ENCODE results near the gene SLC34A3.
"Not testable (repeated sequence)": the region's sequence is repeated elsewhere in the genome, so short reads cannot be mapped to it uniquely, and the experiment has no call there.

The SLC34A3 gene

DNA sequence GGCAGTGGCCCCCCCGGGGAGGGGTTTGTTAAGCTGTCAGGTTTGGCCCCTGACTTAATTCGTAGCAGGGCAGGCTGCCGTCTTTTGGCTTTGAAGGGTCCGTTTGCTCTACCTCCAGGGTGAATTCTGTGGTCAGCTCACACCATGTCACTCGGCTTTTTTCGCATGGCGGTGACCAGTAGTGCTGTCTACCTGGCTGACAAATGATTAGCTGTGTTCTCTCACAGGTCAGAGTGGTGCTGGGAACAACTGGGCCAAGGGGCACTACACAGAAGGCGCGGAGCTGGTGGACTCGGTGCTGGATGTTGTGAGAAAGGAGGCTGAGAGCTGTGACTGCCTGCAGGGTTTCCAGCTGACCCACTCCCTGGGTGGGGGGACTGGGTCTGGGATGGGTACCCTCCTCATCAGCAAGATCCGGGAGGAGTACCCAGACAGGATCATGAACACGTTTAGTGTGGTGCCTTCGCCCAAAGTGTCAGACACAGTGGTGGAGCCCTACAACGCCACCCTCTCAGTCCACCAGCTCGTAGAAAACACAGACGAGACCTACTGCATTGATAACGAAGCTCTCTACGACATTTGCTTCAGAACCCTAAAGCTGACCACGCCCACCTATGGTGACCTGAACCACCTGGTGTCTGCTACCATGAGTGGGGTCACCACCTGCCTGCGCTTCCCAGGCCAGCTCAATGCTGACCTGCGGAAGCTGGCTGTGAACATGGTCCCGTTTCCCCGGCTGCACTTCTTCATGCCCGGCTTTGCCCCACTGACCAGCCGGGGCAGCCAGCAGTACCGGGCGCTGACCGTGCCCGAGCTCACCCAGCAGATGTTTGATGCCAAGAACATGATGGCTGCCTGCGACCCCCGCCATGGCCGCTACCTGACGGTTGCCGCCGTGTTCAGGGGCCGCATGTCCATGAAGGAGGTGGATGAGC, 11.8 kb downstream of the SLC34A3 start:
- Mint-ChIP-seq H3K4me1 (ENCODE audit: low read depth) (peaks cover 43% of the 10 kb centered on the region), H3K27ac (peak overlapping the region; percentile 90), H3K27me3 (no peaks in the 10 kb centered on the region), H3K9me3 (no peaks in the 10 kb centered on the region), H3K36me3 (ENCODE audit: low read depth) (peaks cover 39% of the 10 kb centered on the region), H3K4me3 (peak overlapping the region; percentile 78)
- intact Hi-C loops (cut with micrococcal nuclease) = no loop called here

GRCh38 chr9:137243266-137243625, 12.5 kb downstream of the SLC34A3 start:
- H3K9me3 Mint-ChIP-seq; H3K27ac Mint-ChIP-seq; intact Hi-C loops (cut with micrococcal nuclease); H3K27me3 Mint-ChIP-seq; H3K4me3 Mint-ChIP-seq: not testable (repeated sequence)
- Mint-ChIP-seq H3K36me3 (ENCODE audit: low read depth) (peaks cover 39% of the 10 kb centered on the region), H3K4me1 (ENCODE audit: low read depth) (peaks cover 37% of the 10 kb centered on the region)

DNA sequence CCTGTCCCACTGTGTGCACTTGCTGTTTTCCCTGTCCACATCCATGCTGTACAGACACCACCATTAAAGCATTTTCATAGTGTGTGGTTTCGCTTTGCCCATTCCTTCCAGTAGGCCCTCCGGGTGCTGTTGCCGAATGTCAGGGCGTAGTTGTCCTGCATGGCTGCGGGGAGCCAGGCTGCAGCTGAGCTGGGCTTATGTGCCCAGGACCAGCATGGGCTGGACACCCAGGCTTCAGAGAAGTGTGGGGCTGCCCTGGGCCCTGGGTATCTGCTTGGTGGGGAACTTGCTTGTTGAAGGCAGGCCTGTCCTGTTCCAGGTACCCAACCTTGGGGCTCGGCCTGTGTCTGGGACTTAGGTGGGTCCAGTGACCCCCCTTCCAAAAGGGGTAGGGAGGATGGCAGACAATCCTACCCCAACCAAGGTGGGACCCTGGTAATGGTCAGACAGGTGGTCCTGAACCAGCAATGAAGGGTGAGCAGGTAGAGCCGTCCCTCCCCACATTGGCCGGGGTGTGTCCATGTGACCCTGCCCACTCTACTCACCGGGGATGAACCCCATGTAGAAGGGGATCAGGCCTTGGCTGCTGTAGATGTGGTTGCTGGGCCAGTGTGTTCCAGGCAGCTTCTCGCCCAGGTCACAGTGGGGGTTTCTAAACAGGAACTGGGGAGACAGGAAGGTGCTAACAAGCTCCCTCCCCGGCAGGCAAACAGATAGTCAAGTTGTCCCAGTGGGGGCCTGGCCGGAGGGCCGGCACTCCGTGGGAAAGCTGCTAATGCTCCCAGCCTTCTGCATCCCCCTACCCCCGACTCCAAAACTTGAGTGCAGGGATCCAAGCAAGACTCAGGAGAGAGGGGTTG, 13.2 kb downstream of the SLC34A3 start:
- no peaks in the 10 kb centered on the region for H3K9me3 Mint-ChIP-seq
- peak overlapping the region; percentile 24 for H3K4me3 Mint-ChIP-seq
- H3K27me3 Mint-ChIP-seq = no peaks in the 10 kb centered on the region
- intact Hi-C loops (cut with micrococcal nuclease) = no loop called here
- H3K4me1 Mint-ChIP-seq (ENCODE audit: low read depth) = peaks cover 31% of the 10 kb centered on the region
- peak overlapping the region; percentile 9 for H3K27ac Mint-ChIP-seq
- H3K36me3 Mint-ChIP-seq (ENCODE audit: low read depth) = peaks cover 37% of the 10 kb centered on the region

DNA sequence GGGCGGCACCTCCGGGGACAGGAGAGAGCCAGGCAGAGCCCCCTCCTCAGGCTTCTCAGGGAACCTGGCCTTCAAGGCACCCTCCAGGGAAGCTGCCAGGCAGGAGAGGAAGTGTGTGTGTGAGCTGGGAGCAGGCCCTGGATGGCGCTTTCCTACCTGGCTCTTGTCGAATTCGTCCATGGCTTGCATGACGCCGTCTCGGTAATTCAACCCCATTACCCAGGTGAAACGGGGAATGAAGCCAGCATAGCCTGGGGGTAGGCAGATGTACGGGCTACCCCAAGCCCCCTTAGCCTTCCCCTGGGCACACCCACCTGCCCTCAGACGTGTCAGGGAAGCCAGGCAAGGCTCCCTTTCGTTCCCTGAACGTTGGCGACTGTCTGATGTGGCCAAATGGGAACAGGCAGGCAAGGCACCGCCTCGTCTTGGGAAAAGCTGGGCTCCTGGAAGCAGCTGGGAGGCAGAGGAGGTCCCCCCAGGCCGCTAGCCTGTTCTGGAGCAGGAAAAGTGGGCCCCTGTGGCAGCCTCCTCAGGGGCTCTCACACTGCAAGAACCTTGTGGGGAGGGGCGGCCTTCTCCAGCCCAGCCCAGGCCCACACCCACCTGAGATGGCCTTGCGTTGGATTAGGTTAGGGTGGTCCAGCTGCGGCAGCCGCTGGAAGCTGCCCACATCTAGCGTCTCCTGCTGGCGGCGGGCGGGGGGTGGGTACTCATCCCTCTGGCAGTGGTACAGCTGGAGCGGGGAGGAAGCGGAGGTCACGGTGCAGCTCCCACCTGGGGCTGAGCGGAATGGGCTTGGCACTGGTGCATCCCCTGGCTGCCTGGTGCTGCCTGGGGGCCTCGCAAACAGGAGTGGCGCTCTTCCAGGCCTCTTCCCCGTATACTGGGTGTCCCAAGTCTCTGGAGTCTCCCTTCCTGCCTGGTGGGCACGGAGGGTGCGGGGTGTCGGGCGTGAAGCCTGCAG, 14.1 kb downstream of the SLC34A3 start:
- H3K9me3 Mint-ChIP-seq = no peaks in the 10 kb centered on the region
- peaks cover 33% of the 10 kb centered on the region for H3K36me3 Mint-ChIP-seq (ENCODE audit: low read depth)
- intact Hi-C loops (cut with micrococcal nuclease) = no loop called here
- peak overlapping the region; percentile 9 for H3K27ac Mint-ChIP-seq
- H3K4me3 Mint-ChIP-seq = no peak overlapping the region
- peaks cover 26% of the 10 kb centered on the region for H3K4me1 Mint-ChIP-seq (ENCODE audit: low read depth)
- H3K27me3 Mint-ChIP-seq = no peaks in the 10 kb centered on the region

DNA sequence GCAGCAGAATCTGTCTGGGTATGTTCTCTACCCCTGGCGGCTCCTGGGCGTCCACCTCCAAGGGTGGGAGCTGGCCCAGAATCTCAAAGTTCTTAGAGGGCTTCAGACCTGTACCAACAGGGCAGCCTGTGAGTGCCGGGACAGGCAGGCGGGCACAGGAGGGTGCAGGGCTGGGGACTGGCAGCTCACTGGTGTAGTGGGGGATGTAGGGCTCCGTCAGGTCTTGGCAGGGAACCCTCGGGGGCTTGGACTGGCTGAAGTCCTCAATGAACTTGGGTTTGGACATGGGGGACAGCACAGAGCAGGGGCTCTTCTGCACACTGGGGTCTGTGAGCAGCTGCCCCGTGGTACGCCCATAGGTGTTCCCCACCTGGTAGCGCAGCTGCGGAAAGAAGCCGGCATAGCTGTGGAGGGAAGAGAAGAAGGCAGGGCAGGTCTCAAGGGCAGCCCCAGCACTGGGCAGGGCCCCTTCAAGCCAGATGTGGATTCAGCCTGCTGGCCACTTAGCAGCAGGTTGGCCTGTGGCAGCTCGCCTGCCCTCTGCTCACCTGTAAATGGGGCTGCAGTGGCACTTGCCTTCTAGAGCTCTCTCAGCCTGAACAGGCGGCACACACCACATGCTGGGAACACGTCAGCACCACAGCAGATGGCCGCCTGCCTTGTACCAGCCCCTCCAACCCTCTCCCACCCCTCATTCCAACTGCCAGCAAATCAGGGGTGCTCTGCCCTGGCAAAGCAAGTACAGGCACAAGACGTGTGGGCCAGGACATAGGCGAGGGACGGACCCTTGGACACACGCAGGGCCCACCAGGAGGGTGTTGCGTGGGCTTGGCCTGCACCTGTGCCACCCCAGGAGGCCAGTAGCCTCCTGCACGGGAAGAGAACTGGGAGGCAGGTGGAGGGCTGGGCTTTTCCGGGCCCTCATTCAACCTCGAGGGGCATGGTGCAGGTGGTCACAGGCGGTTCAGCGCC, 15.0 kb downstream of the SLC34A3 start:
- H3K9me3 Mint-ChIP-seq = no peaks in the 10 kb centered on the region
- no peak overlapping the region for H3K4me3 Mint-ChIP-seq
- peaks cover 33% of the 10 kb centered on the region for H3K36me3 Mint-ChIP-seq (ENCODE audit: low read depth)
- H3K4me1 Mint-ChIP-seq (ENCODE audit: low read depth) = peaks cover 26% of the 10 kb centered on the region
- intact Hi-C loops (cut with micrococcal nuclease) = no loop called here
- H3K27ac Mint-ChIP-seq = no peak overlapping the region
- no peaks in the 10 kb centered on the region for H3K27me3 Mint-ChIP-seq

DNA sequence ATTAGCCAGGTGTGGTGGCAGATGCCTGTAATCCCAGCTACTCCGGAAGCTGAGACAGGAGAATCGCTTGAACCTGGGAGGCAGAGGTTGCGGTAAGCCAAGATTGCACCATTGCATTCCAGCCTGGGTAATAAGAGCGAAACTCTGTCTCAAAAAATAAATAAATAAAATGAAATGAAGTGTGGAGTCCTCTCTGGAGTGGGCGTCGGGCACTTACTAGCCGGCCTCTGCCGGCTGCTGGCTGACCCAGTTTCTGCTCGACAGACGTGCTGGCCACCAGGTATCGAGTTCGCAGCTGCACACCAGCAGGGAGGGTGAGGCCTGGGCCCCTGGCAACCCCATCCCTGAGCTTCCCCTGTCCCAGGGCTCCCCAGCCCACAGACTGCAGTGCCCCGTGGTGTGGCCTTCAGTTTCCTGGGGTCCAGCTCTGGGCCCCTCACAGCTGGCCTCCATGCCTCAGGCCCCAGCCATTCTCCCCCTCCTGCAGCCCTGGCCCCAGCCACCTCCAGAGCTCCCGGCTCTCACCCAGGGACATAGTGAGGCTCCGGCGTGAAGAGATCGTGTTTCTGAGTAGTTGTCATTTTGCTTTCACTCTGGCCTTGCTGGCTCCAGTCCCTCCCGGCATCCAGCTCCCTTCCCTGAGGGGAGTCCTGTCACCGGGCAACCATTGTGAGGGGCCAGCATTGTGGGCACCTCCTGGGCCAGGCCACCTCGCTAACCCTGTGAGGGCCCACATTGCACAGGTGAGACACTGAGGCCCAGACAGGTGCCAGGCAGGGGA, 16.6 kb downstream of the SLC34A3 start:
- intact Hi-C loops (cut with micrococcal nuclease) = no loop called here
- Mint-ChIP-seq H3K9me3 (no peaks in the 10 kb centered on the region), H3K4me3 (no peak overlapping the region), H3K27me3 (no peaks in the 10 kb centered on the region), H3K27ac (no peak overlapping the region), H3K4me1 (ENCODE audit: low read depth) (peaks cover 23% of the 10 kb centered on the region), H3K36me3 (ENCODE audit: low read depth) (peaks cover 19% of the 10 kb centered on the region)

DNA sequence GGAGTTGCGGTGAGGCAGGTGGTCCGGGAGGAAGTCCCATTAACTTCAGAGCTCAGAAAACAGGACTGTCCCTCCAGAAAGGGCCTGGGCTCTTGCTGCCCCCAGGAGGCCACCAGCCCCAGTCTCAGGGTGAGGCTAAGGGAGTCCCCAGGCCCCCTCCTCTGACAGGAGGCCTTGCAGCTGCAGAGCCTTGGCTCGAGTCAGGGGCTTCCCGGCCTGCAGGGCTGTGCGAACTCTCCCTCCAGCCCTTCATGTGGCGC, 17.1 kb downstream of the SLC34A3 start:
- intact Hi-C loops (cut with micrococcal nuclease) = no loop called here
- peaks cover 17% of the 10 kb centered on the region for H3K4me1 Mint-ChIP-seq (ENCODE audit: low read depth)
- H3K36me3 Mint-ChIP-seq (ENCODE audit: low read depth) = peaks cover 14% of the 10 kb centered on the region
- no peak overlapping the region for H3K27ac Mint-ChIP-seq
- H3K4me3 Mint-ChIP-seq = no peak overlapping the region
- no peaks in the 10 kb centered on the region for H3K9me3 Mint-ChIP-seq
- H3K27me3 Mint-ChIP-seq = no peaks in the 10 kb centered on the region

- Mint-ChIP-seq H3K27me3 (peaks cover 6% of the 10 kb centered on the region), H3K27ac (peak overlapping the region; percentile 18), H3K9me3 (no peaks in the 10 kb centered on the region), H3K4me1 (ENCODE audit: low read depth) (peaks cover 14% of the 10 kb centered on the region), H3K4me3 (no peak overlapping the region), H3K36me3 (ENCODE audit: low read depth) (no peaks in the 10 kb centered on the region)
- intact Hi-C loops (cut with micrococcal nuclease) = no loop called here
Measured at GRCh38 chr9:137250329-137251193, 19.9 kb downstream of the SLC34A3 start.

- intact Hi-C loops (cut with micrococcal nuclease) = no loop called here
- Mint-ChIP-seq H3K36me3 (ENCODE audit: low read depth) (peaks cover 4% of the 10 kb centered on the region), H3K27ac (peak within 1 kb of the TSS; percentile 18), H3K9me3 (no peaks in the 10 kb centered on the region), H3K4me1 (ENCODE audit: low read depth) (peaks cover 19% of the 10 kb centered on the region), H3K4me3 (no peak within 1 kb of the TSS), H3K27me3 (peaks cover 6% of the 10 kb centered on the region)
Measured at GRCh38 chr9:137251194-137251461, 20.4 kb downstream of the SLC34A3 start, which contains the start of gene STPG3. TSS of gene STPG3 (plus strand) at chr9:137251286. CDS start at chr9:137251287, 1 bp downstream.

DNA sequence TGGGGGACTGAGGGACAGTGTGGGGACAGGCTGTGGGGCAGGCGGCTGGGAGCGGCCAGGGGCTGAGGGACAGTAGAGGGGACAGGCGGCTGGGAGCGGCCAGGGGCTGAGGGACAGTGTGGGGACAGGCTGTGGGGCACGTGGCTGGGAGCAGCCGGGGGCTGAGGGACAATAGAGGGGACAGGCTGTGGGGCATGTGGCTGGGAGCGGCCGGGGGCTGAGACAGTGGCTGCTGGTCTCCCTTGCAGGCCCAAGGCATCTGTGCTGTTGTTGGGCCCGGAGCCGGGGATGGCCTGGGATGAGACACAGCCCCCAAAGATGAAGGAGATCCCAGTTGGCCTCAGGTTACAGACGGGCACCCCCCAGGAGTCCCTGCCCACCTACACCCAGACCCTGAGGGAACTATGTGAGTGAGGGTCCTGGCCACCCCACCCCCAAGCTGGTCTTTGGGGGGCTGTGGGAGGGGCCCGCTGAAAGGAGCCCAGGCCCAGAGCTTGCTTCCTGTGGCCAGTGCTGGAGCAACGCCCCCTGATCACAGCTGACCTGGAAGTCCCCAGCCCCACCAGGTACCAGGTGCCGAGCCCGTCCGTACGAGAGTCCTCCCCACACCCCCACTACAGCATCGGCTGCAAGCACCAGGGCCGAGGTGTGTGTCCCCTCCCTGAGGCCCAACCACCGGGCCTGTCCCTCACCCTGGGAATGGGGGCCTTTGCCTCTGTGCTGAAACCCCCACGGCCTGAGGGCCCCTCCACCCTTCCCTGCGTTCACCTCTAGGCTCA, 21.0 kb downstream of the SLC34A3 start:
- peaks cover 24% of the 10 kb centered on the region for H3K4me1 Mint-ChIP-seq (ENCODE audit: low read depth)
- peak overlapping the region; percentile 18 for H3K27ac Mint-ChIP-seq
- H3K4me3 Mint-ChIP-seq = no peak overlapping the region
- peaks cover 9% of the 10 kb centered on the region for H3K36me3 Mint-ChIP-seq (ENCODE audit: low read depth)
- H3K27me3 Mint-ChIP-seq = peaks cover 6% of the 10 kb centered on the region
- no peaks in the 10 kb centered on the region for H3K9me3 Mint-ChIP-seq
- intact Hi-C loops (cut with micrococcal nuclease) = no loop called here

Measured in dendritic cell treated with granulocyte-macrophage colony-stimulating factor and Interleukin-4, amounts not matched to agents 40 ng/mL and 50 ng/mL, for 4 days (primary cell).